LNCAP (cell line): ENCODE measurements around the gene MICAL2.

Experiments
- TF ChIP-seq, protein P1 (sequence below): fragments of 450-650 bp; IDR thresholded peaks from 2 replicates; pipeline ENCODE4 v1.5.1; 2017; ENCODE audit warnings: mild to moderate bottlenecking

MICAL2 gene

DNA sequence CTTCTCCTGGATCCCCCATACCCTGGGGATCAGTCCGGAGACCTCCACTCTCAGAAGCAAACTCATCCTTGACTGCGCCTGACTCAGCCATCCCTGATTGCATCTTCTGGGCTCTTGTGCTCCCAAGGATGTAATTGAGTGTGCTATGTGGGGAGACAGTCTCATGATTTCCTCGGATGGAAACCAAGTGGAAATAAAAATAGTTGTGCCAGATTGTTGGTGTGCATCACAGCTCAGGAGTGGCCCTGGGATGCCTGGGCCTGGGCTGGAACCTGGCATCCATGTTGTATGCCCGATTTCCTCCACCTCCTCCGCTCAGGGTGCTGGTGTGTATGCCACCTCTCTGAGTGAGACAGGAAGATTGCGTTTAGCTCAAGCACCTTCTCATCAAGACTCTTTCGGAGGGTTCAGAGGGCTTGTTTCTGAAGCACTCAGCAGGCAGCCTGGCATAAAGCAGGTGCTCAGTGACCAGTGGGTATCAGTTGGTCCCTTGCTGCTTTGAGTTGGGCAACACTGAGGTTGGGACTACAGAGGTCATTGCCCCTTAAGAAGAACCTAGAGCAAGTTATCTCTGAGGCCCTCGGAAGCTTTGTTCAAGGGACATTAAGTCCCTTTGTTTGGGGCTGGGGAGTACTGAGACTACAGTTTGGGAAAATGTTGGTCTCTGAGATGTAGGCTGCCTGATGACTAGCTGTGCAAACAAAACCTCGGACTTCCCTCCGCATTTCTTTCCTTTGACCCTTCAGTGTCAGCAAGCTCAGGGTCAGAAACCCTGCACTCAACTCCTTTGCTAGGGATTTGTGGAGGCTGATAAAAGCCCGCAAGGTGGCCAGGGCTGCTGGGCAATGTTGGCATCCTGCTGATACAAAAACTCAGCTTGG, 24.8 kb upstream of the MICAL2 start:
- TF ChIP-seq, protein P1, sequence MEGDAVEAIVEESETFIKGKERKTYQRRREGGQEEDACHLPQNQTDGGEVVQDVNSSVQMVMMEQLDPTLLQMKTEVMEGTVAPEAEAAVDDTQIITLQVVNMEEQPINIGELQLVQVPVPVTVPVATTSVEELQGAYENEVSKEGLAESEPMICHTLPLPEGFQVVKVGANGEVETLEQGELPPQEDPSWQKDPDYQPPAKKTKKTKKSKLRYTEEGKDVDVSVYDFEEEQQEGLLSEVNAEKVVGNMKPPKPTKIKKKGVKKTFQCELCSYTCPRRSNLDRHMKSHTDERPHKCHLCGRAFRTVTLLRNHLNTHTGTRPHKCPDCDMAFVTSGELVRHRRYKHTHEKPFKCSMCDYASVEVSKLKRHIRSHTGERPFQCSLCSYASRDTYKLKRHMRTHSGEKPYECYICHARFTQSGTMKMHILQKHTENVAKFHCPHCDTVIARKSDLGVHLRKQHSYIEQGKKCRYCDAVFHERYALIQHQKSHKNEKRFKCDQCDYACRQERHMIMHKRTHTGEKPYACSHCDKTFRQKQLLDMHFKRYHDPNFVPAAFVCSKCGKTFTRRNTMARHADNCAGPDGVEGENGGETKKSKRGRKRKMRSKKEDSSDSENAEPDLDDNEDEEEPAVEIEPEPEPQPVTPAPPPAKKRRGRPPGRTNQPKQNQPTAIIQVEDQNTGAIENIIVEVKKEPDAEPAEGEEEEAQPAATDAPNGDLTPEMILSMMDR = no peak

DNA sequence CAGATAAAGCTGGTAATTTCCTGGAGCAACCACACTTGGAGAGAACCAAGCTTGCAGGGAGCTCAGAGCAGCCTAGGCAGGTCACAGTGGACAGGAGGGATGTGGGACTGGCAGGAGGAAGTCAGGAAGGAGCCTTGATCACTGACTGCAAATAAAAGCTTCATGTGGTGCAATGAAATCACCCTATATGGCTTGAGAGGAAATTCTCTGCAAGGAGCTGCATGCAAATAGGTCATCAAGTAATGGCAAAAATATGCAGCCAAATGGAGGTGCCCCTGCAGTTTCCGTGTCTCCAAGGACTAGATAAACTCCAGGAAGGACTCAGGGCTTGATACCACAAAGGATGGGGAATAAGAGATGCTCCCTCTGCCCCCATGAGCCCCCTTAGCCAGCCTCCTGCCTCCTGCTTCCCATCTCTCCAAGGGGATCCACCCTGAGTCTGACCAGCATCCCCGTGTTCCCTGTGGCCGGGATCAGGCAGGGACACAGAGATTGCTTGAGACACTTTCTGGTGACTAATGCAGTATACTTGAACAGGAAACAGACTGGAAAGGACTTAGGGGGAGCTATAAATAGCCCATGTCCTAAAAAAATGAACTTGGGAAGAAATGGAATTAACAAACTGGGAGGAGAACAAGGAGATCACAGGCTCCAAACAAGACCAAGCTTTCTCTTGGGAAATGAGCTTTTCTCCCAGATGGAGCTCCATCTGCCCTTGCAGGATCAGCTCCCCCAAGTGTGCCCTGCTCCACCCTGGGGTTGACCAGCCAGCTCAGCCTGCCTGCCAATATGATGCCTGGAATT, 23.9 kb upstream of the MICAL2 start:
- TF ChIP-seq, protein P1 = no peak

DNA sequence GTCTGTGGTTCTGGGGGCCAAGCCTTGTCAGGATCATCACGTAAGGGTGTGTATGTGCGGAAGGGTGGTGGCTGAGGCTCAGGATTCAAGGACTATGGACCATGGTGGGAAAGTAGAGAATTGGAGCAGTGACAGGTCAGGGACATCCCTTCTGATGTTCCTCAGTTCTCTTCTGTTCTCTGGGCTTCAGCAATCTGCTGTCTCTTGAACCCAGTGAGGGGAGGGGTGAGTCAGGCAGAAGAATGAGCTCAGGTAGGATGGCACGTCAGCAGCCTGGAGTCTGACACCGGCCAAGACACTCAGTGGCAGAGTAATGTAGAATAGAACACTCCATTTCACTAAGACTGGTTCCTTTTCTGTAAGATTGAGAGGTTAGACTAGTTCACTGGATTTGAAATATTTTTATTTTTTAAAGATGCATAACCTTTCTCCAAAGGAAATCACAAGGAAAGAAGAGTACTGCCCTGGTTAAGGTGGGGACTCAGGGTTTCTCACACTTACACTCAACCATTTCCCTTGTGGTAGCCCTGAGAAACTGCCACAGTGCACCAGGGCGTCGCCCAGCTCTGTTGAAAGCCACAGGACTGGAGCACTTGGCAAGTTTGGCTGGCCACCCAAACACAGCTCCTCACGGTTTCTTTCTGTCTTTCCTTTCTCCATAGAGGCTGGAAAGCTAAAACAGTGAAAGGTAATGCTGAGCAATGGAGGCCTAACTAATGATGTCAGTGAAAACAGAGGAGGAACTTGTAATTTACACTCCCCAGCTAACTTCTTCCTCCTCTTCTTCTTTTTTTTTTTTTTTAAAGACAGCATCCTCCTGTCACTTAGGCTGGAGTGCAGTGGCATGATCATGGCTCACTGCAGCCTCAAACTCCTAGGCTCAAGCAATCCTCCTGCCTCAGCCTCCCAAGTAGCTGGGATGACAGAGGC, 23.1 kb upstream of the MICAL2 start:
- TF ChIP-seq, protein P1 = no peak

DNA sequence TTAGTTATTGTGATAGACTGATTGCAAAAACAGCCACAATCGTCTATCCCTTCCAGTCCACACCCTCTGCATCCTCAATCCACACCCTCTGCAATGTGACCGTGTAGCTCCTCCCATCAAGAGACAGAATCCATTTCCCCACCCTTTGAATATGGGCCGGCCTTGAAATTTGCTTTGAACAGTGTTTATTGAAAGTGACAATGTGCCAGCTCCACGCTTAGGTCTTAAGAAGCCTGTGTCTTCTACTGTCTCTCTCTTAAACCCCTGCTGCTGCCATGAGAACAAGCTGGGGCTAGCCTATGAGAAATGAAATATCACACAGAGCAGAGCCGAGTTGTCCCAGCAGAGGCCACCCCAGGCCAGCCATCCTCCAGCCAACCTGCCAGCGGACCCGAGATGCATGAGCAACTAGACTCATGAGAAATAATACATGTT, 22.3 kb upstream of the MICAL2 start:
- TF ChIP-seq, protein P1 = no peak

DNA sequence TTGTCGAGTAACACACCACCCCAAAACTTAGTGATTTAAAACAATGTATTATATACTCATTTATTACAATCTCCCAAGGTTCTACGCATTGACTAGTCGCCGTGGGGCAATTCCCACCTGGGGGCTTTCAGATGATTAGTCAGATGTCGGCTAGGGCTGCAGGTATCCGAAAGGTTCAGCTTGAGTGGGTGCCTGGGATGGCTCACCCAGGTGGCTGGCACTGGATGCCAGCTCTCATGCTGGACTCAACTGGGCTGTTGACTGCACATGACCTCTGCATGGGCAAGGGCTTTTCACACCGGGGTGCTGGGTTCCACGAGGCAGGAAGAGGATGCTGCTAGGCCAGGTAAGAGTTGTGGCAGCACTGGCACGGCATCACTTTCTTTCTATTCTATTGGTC, 21.9 kb upstream of the MICAL2 start:
- TF ChIP-seq, protein P1 = no peak

DNA sequence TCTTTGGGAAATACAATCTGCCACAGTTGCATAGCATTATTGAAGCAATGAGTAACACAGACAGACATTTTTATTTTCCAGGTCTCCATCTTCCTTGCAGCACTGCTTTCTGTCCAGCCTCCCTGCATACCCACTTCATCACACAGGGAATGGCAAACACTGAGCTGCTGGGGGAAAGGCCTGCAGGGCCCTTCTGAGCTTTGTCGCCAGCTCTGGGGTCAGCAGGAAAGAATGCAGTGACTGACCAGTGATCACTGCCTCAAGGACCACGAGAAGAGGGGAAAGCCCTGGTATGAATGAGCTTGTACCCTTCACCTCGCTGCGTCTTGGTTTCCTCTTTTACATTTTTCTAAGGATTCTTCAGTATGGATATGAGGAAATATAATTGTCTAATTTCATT, 21.3 kb upstream of the MICAL2 start:
- TF ChIP-seq, protein P1 = no peak

DNA sequence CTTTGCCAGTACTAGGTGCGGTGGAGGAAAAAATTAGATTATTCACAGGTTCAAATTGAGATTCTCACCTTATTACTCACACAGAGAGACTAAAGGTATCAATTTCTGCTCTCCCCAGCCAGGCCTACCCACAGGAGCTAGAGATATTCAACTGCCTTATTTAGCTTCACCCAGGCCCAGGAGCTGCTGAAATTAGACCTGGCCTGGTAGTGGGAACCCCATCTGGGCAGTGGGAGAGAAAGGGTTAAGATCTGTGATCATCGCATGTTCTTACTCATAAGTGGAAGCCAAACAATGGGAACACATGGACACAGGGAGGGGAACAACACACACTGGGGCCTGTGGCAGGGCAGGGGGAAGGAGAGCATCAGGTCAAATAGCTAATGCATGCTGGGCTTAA, 20.9 kb upstream of the MICAL2 start:
- TF ChIP-seq, protein P1 = no peak
